LNCaP clone FGC (cell line): ENCODE measurements around the gene CDCA7.

ENCODE experiments used
- DNase-seq: peaks from one replicate; pipeline ENCODE4 v3.0.0-alpha.2; 2011; ENCODE audit warnings: low read depth
- H3K4me3 ChIP-seq: 2 replicates; pipeline ENCODE4 v1.5.1; 2011; ENCODE audit warnings: mild to moderate bottlenecking, low read depth, low read length, control low read depth
- CTCF ChIP-seq: IDR thresholded peaks from 2 replicates; pipeline ENCODE4 v1.5.1; 2012; ENCODE audit warnings: mild to moderate bottlenecking; ENCODE audit not compliant: control insufficient read depth, insufficient read depth; ENCODE audit errors: extremely low read depth

Gene CDCA7

GRCh38 chr2:173393186-173393585 is 38.5 kb downstream of the CDCA7 start:
- DNase-seq = no peak
- no peak overlapping the region for H3K4me3 ChIP-seq
- TF ChIP-seq CTCF = no peak

GRCh38 chr2:173393636-173394035 is 39.0 kb downstream of the CDCA7 start:
- H3K4me3 ChIP-seq = no peak overlapping the region
- TF ChIP-seq CTCF = no peak
- no peak for DNase-seq

GRCh38 chr2:173394091-173394974 is 39.7 kb downstream of the CDCA7 start:
- no peak overlapping the region for H3K4me3 ChIP-seq
- no peak for DNase-seq
- no peak for TF ChIP-seq CTCF

- DNase-seq = no peak
- no peak for TF ChIP-seq CTCF
- H3K4me3 ChIP-seq = no peak overlapping the region
Measured at GRCh38 chr2:173395567-173396351, 41.1 kb downstream of the CDCA7 start.

- DNase-seq = no peak
- peak; percentile 70 for TF ChIP-seq CTCF
- H3K4me3 ChIP-seq = no peak overlapping the region
Measured at GRCh38 chr2:173397539-173397938, 42.9 kb downstream of the CDCA7 start.

- TF ChIP-seq CTCF = no peak
- no peak for DNase-seq
- H3K4me3 ChIP-seq = no peak overlapping the region
Measured at GRCh38 chr2:173399229-173399628, 44.6 kb downstream of the CDCA7 start.
